Kasumi-1 (cell line): ENCODE data around the gene LITAFD.
"Not testable (repeated sequence)": the region's sequence is repeated elsewhere in the genome, so short reads cannot be mapped to it uniquely, and the experiment has no call there.

Experiments
- DNase-seq, 2 experiments: peaks; one replicate each; lab custom pipeline; 2025; lab: John Stamatoyannopoulos, UW

LITAFD gene

DNA sequence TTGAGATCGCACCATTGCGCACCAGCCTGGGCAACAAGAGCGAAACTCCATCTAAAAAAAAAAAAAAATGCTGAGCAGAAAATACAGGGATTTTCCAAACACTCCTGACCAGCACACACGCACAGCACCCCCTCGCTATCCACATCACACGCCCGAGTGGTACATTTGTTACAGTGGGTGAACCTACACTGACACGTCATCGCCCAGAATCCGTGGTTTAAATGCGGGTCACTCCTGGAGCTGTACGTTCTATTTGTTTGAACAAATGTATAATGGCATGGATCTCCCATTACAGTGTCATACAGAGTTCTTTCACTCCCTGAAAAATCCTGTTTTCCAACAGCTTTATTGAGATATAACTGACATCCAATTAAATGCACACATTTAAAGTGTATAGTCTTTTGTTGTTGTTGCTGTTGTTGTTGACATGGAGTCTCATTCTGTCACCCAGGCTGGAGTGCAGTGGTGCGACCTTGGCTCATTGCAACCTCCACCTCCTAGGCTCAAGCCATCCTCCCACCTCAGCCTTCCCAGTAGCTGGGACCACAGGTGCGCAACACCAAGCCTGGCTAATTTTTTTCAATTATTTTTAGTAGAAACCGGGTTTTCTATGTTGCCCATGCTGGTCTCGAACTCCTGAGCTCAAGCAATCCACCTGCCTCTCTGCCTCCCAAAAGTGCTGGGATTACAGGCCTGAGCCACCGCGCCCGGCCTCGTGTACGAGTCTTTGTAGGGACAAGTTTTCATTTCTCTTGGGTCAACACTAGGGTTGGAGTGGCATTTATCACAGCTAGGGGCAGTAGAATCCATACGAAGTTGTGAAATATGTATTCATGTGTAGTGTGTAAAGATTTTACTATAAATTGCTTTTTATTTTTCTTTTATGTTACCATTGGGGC is 8.9 kb upstream of the LITAFD start:
- DNase-seq = no peak

DNA sequence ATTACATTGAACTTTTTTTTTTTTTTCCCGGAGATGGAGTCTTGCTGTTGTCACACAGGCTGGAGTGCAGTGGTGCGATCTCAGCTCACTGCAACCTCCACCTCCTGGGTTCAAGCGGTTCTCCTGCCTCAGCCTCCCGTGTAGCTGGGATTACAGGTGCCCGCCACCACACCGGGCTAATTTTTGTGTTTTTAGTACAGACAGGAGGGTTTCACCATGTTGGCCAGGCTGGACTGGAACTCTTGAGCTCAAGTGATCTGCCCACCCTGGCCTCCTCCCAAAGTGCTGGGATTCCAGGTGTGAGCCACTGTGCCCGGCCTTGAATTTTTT is 8.3 kb upstream of the LITAFD start:
- DNase-seq = not testable (repeated sequence)

DNA sequence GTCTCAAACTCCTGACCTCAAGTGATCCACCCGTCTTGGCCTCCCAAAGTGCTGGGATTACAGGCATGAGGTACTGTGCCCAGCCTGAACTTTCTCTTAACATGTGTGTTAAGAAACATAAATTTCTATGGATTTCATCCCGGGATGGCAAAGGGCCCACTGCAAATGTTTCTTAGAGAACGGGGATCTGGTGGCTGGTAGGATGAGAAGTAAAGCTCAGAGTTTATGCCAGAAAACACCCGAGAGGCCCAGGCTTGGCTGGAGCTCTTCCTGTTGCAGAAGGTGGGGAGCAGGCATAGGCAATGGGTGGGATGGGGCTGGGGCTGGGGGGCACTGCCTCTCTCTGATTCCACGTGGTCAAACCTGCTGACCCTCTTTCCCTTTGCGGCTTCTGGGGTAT is 7.8 kb upstream of the LITAFD start:
- no peak for DNase-seq

DNA sequence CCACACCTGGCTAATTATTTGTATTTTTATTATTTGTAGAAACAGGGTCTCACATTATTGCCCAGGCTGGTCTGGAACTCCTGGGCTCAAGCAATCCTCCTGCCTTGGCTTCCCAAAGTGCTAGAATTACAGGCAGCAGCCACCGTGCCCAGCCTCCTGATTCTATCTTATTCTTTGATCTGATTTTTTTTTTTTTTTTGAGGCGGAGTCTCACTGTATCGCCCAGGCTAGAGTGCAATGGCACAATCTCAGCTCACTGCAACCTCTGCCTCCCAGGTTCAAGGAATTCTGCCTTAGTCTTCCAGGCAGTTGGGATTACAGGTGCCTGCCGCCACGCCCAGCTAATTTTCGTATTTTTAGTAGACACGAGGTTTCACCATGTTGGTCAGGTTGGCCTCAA is 6.8 kb upstream of the LITAFD start:
- DNase-seq = not testable (repeated sequence)

DNA sequence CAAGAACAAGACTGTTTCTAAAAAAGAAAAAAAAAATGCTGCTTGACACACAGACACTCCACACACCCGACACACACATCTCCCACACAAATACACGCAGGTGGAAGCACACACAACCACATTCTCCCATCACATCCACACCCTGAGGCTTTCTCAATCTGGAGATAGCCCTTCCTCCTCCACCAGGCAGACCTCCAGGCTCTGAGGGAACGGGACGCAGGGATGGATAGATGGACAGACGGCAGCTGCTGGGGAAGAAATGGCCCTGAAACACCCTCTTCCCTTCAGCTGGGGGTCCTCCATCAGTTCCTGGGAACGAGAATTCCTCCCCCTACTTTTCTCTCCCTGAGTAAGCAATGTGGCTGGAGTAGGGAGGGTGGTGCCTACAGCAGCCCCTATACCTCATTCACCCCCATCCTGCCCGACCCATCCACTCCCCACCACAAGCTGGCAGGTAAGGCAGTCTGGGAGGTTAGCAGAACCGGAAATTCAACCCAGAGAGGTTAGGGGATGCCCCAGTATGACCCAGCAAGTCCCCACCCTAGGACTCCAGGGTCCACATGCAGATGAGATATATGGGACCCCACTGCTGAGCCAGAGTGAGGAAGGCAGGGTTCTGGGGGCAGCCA is 4.1 kb upstream of the LITAFD start:
- DNase-seq = no peak

DNA sequence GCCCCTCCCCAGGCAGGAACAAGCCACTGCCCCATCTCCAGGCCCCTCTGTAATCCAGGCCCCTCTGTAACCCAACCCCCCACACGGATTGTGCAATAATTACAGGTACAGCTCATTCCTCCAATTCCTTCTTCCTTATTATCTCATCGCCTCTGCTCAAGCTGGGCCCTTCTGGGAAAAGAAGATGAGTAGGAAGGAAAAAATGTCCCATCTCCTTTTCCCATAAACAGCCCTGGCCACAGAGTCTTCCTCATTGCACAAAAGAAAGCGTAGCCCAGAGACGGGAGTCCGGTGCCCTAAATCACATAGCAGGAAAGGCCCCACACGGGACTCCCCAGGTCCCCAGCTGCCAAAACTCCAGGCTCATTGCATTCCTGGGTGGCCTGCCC is 3.6 kb upstream of the LITAFD start:
- no peak for DNase-seq

DNA sequence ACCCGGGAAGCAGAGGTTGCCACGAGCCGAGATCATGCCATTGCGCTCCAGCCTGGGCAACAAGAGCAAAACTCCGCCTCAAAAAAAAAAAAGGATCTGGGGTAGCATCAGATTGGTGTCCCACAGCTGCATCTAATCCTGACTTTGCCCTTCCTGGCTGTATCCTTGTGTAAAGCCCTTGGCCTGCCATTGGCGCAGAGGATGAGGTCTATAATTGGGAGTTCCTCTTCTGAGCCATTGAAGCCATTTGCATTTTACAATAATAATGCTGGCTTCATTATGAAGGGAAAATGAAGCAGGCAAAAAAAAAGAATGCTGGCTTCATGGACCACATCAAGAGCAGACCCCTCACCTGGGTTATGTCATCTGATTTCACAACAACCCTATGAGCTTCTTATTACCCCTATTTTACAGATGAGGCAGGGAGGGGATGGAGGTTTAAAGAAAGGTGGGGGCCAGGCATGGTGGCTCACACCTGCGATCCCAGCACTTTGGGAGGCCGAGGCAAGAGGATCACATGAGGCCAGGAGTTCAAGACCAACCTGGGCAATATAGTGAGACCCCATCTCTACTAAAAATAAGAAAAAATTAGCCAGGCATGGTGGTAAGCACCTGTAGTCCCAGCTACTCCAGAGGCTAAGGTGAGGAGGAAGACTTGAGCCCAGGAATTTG is 1.2 kb upstream of the LITAFD start:
- DNase-seq = no peak

DNA sequence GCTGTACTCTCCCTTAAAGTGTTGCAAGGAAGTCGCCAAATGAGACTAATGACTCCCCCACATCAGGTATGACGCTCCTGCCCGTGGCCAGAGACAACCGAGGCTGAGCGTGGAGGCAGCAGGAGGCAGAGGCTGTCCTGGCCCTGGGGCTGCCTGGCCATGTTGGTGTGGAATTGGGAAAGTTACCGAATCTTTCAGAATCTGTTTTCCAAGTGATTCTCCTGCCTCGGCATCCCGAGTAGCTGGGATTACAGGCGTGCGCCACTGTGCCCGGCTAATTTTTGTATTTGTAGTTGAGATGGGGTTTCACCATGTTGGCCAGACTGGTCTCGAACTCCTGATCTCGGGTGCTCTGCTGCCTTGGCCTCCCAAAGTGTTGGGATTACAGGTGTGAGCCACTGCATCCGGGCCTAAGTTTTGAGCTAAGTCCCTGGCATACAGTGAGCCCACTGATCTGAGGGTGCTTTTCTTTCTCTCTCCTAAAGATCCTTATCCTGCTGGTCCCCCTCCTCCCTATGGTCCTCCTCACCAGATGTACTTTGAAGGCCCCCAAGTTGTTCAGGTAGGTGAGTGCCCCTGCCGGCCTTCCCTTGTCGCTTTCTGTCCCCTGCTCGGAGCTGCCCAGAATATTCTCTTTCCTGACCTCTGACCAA is 700 bp downstream of the LITAFD start:
- DNase-seq = no peak

DNA sequence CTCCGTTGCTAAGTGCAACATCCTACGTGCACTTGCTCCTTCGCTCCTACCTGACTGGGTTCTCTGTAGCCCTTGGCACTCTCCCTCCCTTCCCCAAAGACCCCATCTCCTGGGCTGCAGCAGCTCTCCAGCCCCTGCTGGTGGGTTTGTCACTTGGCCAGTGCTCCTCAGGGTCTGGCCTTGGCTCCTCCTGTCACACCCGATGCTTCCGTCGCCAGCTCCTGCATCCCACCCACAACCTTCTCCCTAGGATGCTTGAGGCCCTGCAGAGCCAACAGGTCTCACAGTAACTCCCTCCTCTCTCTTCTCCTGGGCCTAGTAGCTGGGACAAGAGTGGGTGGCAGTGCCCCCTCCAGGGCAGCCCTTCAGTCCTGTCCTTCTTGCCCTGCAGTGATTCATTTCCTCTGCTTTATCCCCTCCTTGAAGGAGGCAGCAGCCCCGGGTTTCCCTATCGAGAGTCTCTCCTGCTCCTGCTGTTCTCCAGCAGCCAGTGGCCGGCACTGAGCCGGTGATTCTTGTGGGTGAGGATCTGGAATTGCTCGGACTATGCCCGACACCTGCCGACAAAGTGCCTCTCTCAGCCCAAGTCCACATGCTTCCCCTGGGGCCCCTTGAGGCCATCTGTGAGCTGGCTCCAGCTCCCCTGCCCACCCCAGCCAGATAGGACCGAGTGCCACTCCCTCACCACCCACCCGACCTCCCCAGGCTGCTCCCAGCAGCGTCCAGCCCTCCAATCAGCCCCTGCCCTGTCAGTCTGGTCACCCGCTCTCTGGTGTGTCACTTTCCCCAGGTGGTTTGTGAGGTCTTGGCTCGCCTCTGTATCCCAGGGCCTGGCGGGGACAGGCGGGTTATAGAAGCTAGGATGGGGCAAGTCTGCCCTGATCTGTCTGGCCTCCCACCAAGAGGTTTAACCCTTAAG is 3.8 kb downstream of the LITAFD start:
- DNase-seq = no peak

DNA sequence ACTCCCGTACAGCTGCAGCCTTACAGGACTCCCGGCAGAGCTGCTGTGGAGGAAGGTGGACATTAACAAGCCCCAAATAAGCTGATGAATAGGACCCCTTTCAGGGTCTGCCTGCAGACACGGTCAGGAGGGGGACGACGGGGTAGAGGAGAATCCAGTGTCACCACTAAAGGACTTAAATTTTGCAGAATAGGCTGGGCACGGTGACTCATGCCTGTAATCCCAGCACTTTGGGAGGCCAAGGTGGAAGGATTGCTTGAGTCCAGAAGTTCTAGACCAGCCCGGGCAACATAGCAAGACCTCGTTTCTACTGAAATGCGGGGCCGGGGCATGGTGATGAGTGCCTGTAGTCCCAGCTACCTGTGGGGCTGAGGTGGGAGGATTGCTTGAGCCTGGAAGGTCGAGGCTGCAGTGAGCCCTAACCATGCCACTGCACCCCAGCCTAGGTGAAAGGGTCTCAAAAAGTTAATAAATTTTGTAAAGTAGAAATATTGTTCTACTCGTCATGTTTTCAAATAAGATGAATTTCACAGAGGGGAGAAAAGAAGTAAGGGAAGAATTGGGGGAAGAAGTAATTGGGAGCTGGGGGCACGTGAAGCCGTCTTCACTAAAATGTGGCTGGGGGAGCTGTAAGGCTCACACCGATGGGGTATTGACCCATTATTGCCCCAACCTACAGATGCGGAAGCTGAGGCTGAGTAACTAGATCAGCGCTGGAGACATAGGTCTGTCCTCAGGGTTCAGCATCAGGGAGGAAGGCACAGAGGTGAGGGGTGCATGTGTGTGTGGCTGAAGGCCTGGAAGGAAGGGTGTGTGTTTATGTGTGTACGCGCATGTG is 4.7 kb downstream of the LITAFD start:
- no peak for DNase-seq

DNA sequence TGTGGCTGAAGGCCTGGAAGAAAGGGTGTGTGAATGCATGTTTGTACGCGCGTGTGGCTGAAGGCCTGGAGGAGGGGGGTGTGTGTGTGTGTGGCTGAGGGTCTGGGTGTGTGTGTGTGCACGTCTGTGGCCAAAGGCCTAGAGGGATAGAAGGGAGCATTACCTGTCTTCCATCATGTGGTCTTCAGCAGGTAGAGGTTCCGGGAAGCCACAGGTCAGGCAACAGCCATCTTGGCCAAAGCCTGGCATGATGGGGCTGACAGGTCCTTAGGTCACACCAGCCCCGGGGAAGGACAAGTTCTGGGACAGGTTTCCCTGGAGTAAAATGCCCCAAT is 5.2 kb downstream of the LITAFD start:
- DNase-seq = no peak

DNA sequence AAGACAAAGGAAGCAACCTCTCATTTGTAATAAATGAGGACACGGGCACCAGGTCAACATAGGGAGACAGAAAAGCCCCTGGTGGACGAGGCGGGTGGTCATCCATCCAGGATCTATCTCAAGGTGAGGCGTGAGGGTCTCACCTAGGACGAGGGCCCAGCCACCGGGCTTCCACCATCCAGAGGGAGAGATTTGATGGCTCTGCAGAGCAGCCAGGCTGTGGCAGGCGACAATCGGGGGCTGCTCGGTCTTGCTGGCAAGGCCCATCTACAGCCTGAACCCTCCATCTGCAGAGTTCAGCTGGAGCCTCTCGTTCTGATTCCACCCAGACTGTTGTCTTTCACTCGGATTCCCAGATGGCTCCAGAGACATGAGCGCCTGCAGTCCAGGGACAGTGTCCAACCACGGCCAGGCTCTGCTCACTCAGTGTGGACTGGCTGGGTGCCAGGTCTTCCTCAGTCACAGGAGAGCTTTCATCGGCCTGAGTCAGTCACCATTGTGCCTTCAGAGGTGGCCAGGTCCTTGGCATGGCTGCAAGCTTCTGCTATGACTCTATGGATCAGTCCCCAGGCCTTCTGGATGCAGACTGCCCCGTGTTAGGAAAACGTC is 5.9 kb downstream of the LITAFD start:
- no peak for DNase-seq

DNA sequence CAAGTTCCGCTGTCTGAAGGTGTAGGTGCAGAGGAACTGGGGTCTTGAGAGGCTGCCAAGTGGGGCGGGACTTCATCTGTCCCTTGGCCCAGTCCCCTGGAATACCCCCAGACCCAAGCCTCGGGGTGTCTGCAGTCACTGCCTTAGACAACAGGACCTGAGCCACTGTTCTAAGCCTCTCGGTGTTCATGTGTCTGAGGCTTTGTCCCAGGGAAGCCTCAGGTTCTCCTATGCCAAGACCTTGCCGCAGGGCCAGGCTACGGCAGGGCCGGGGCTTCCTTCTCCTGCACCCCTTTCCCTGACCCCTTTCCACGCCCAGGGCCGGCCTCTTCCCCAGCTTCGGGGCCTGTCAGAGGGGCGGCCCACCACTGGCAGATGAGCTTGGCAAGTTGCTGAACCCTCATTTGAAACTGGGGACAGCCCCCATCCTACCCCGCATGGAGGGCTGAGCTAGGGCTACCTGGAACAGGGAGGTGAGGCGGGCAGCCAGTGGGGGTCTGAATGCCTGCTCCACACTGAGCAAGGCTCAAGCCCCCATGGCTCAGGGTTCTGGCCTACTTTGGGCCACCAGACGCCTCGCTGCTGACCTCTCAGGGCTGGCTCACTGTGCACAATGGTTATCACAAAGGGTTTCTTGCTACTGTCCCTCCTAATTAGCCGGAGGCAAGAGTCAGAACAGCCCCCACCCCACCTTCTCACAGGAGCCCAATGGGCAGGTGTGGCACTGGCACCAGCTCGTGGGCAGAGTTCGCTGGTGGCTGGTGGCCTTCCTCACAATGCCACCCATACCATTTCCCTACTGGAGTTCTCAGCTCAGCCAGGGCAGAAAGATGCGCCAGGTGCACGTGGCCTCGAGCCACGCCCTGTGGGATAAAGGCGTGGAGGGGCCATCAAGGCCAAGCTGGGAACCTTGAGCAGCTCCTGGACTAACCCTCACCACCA is 7.1 kb downstream of the LITAFD start:
- no peak for DNase-seq

DNA sequence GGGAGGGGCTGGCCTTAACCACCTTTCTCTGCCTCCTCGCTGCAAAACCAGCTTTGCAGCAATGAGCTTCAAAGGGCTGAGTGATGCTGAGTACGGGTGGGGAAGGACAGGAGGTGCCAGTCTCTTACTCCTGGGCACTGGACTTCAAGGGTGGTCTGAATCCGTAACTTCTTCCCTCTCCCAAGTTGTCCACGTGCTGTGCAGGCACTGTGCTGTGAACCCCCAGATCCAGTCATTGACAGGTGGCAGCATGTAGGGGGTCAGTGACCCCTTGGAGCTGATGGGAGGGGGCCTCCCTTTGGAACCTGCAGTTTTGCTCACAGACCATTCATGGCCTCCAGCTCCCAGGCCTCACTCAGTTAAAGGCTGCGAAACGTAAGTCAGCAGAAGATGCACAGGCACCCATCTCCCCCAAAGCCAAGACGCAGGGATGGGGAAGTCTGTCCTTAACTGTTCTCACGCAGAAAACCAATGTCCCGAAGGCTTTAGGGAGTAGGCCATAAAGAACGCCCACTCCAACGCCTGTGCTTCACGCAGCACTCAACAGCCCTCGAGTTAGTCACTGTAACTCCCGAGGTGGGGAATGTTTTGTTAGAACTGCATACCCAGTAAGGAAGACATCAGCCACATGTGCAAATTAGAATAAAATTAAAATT is 7.9 kb downstream of the LITAFD start:
- no peak for DNase-seq

DNA sequence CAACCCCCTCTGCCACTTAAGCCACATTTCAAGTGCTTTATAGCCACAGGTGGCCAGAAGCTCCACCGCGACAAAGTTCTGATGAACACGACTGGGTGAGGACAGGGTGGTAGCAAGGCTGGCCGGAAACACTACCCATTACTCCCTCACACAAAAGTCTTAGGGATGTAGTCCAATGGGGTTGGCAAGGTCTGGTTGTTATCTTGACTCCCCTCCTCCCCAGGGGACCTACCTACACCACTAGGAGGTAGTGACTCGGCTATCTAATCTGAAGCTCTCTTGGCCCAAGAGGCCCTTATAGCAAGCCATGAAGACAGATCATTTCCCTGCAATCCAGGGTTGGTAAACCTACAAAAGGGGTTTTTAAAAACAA is 8.4 kb downstream of the LITAFD start:
- DNase-seq = no peak

DNA sequence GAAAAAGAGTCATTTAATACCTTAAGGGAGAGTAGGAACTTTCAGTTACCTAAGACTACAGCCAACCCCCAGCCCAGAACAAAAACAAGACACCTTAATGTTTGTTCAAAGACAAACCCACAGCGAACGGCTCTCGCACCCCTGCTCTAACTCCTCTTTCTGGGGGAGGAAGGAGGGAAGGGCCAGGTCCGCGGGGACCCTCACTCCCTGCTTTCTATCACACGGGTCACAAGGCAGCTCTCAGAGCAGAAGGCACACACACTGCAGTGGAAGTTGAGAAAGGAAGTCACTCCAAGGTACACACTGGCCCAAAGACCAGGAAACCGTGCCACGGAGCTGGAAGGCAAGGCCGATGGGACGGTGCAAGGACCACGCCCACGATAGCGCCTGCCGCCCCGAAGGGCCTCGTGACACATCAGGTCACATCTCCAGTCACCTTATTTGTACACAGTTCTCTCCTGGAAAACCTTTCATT is 10.0 kb downstream of the LITAFD start:
- no peak for DNase-seq

DNA sequence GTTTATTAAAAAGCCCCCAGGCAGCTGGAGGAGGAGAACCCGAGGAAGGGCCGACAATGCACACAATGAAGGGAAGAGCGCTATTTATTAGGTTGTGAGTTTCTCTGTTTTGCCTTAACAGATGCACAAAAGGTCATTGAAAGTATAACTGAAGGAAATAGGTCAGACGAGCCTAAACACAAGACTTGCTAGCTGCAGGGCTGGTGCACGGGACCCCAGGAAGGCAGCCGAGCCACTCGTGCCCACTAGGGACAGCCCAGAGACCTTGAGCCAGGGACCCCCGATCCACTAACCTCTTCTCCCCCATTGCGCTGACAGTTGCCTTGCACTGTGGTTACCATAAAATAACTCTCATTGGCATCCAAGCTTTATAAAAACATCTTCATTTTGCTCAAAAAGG is 11.3 kb downstream of the LITAFD start:
- no peak for DNase-seq

DNA sequence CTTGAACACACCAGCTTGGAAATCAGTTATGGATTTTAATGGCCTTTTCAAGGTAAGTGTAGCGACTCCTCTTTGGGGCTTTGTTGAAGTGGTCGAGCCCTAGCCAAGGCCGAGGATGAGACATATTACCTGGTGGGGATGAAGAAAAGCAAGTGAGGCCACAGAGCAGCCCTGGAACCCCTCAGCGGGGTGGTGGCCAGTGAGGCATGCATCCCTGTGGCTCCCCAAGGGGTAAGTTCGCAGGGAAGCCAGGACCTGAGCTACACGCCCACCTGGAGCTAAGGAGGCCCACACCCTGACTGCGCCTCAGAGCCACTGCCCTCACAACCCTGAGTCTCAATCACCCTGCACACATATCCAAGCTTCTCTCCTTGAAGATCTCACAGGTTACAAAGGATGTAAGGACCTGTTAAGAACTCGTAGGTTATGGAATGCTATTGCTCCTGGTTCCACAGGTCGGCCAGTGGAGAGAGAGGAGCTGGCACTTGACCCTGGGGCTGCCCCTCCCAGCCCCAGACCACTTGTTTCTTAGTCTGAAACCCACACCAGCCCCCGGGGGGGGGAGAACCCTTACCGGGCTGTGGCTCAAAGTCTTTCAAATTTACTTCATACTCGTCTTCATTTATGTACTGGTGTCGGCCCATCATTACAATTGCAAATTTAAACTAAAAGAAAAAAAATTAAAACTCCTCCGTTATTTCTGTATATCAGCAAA is 12.0 kb downstream of the LITAFD start:
- DNase-seq = no peak
